GM12865 (cell line): ENCODE data around the gene BPIFB1.

Experiments used
- DNase-seq: peaks from one replicate; pipeline ENCODE4 v3.0.0; 2010; ENCODE audit warnings: low read depth
- H3K4me3 ChIP-seq: 2 replicates; pipeline ENCODE4 v1.5.1; 2011; ENCODE audit warnings: mild to moderate bottlenecking, low read depth, low read length, control low read depth
- TF ChIP-seq, protein P1 (sequence below): IDR thresholded peaks from 2 replicates; pipeline ENCODE4 v1.5.1; 2011; ENCODE audit warnings: low read length, control low read depth, low read depth, inconsistent platforms; ENCODE audit not compliant: insufficient read depth; ENCODE audit errors: missing control alignments

The BPIFB1 gene

DNA sequence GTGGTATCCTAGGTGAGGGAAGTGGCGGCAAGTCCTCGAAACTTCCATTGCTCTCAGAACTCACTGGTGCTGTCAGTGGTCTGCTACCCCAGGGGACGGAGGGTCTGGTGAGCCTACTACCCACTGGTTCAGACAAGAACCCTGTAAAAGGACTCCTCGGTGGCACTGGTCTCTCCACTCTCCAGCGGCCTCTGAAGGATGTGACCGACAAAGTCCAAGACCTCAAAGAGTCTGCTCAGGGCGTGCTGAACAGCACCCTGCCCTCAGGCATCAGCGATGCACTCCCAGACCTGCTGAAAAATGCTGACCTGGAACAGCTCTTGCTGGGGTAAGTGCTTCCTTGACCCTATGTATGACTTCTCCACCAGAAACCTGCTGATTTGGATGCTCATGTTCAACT, 66.5 kb downstream of the BPIFB1 start:
- no peak for DNase-seq
- TF ChIP-seq, protein P1, sequence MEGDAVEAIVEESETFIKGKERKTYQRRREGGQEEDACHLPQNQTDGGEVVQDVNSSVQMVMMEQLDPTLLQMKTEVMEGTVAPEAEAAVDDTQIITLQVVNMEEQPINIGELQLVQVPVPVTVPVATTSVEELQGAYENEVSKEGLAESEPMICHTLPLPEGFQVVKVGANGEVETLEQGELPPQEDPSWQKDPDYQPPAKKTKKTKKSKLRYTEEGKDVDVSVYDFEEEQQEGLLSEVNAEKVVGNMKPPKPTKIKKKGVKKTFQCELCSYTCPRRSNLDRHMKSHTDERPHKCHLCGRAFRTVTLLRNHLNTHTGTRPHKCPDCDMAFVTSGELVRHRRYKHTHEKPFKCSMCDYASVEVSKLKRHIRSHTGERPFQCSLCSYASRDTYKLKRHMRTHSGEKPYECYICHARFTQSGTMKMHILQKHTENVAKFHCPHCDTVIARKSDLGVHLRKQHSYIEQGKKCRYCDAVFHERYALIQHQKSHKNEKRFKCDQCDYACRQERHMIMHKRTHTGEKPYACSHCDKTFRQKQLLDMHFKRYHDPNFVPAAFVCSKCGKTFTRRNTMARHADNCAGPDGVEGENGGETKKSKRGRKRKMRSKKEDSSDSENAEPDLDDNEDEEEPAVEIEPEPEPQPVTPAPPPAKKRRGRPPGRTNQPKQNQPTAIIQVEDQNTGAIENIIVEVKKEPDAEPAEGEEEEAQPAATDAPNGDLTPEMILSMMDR: no peak
- no peak overlapping the region for H3K4me3 ChIP-seq

DNA sequence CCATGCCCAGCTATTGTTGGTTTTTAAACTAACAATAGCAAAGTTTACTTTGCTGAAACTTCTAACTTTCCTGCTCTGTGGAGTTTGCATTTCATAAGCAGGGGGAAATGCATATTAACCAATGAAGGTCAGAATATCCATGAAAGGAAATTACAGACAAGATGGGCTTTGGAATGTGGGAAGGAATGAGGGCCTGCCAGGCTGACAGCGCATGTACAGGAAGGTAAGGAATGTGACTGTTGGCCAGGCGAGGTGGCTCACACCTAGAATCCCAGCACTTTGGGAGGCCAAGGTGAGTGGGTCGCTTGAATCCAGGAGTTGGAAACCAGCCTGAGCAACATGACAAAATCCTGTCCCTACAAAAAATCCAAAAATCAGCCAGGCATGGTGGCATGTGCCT, 68.7 kb downstream of the BPIFB1 start:
- TF ChIP-seq, protein P1: no peak
- H3K4me3 ChIP-seq: no peak overlapping the region
- no peak for DNase-seq

- no peak for DNase-seq
- no peak overlapping the region for H3K4me3 ChIP-seq
- TF ChIP-seq, protein P1: no peak
Measured at GRCh38 chr20:33352258-33353012, 69.4 kb downstream of the BPIFB1 start.

- DNase-seq: no peak
- H3K4me3 ChIP-seq: no peak overlapping the region
- TF ChIP-seq, protein P1: no peak
Measured at GRCh38 chr20:33353013-33353402, 70.0 kb downstream of the BPIFB1 start.
